ENCODE measurements around the gene MGMT.

The MGMT gene

GRCh38 chr10:129626309-129626708 is 159.3 kb downstream of the MGMT start:
- no peak for DNase-seq

GRCh38 chr10:129626796-129627435 is 159.9 kb downstream of the MGMT start:
- no peak for DNase-seq

GRCh38 chr10:129627442-129627841 is 160.4 kb downstream of the MGMT start:
- no peak for DNase-seq

GRCh38 chr10:129628823-129629222 is 161.8 kb downstream of the MGMT start:
- no peak for DNase-seq

- no peak for DNase-seq
Measured at GRCh38 chr10:129629911-129630310, 162.9 kb downstream of the MGMT start.

DNA sequence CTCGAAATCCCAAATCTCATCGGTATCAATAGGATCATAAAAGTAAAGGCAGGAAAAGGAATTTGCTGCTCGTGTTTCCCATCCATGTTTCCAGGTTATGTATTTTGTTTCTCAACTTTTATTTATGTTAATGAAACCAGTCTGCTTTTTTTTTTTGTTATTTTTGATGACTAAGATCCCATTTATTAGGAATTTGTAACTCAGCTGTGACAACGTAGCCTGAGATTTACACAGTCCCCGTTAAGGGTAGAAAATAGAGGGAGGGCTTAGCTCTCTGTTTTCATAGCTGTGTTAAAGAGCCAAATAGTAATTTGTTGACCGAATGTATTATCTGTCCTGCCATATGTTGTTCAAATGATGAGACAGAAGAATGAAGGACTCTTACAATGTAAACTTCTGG is 164.0 kb downstream of the MGMT start:
- DNase-seq = no peak

- no peak for DNase-seq
Measured at GRCh38 chr10:129631870-129632623, 165.0 kb downstream of the MGMT start.

DNA sequence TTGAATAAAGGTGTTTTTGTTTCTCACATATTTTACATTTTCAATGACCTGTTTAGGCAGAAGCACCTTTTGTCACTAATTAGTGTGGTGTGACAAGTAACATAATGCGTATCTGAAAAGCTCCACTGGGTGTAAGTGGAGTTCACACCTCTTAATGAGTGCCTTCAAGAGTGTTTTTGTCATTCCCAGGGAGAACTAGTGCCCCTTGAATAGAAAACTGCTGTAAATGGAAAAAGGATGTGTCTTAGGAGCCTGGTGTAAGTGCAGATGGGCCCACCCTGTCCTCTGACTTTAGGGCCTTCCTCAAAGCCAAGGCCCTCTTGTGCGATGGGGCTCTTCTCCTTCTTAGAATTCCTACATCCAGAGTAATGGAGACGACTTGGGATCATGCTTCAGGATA is 170.0 kb downstream of the MGMT start:
- DNase-seq = no peak

DNA sequence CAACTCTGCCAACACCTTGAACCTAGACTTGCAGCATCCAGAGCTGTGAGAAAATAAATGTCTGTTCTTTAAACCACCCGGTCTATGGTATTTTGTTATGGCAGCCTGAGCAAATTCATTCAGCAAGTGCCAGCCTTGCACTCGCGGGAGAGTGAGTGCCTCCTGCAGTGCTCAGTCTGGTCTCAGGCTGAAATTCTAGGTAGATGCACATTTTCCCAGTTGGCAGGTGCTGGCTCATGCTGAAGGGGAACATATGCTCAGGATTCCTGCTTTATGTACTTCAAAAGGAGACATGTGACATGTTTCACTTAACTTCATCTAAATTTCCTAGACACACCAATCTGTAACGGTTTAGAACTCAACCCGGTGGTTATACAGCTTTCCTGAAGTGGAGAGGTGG is 170.8 kb downstream of the MGMT start:
- no peak for DNase-seq

GRCh38 chr10:129641351-129641750 is 174.3 kb downstream of the MGMT start:
- DNase-seq = no peak

GRCh38 chr10:129641982-129642381 is 174.9 kb downstream of the MGMT start:
- no peak for DNase-seq

GRCh38 chr10:129642427-129642826 is 175.4 kb downstream of the MGMT start:
- DNase-seq = peak; percentile 32

DNA sequence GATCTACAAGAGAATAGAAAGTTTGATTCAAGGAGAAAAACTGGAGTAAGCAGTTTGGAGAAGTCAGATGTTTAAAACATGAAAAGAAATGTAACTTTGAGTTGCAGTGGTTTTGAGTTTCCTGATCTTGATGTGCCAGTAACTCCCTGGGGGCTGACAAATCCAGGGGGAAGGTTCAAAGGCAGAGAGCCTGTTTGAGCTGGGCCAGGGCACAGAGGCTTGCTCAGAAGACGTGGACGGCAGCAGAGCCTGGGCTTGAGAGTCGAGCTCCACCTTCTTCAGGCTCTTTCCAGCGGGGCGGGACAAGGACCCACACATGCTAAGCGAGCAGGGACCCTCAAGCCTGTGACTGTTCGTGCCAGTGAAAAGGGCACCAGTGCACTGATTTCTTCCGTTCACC is 176.2 kb downstream of the MGMT start:
- DNase-seq = no peak

- DNase-seq = no peak
Measured at GRCh38 chr10:129645487-129645886, 178.4 kb downstream of the MGMT start.

GRCh38 chr10:129646973-129647372 is 179.9 kb downstream of the MGMT start:
- DNase-seq = no peak

DNA sequence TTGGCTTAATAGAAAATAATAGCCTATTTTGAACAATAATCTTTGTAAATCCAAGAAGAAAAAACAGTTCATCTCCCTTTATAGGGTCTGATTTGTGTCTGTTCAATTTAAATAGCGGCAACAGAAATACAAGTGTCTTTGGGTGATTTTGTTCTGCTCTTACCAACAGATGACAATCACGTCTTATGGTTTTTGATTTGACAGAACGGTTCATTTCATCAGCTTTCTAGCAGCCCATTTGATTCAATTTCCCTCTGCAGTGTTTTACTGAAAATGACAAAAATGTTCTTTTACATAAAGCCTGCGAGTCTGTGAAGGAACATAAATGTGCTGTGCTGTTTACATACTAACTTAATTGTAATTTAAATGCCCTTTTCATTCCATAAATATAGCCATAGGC is 180.5 kb downstream of the MGMT start:
- DNase-seq = no peak

- no peak for DNase-seq
Measured at GRCh38 chr10:129648856-129649255, 181.8 kb downstream of the MGMT start.

DNA sequence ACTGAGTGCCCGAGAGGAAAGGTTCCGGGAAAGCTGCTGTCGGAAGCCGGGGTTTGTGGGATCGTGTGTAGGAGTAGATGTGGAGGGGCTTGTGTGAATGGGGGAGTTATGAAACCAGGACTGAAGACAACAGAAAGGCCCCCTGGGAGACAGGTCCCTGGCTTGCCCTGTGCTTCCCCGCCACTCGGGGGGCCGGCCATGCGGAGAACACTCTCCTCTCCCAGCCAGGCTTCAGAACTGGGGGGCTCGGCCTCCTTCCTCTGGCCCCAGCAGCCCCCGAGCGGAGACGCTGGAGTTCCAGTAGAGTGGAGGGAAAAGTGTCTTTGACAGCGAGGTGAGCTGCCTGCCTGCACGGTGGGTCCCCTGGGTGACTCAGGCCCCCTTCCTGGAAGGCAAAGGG is 185.0 kb downstream of the MGMT start:
- DNase-seq = no peak

DNA sequence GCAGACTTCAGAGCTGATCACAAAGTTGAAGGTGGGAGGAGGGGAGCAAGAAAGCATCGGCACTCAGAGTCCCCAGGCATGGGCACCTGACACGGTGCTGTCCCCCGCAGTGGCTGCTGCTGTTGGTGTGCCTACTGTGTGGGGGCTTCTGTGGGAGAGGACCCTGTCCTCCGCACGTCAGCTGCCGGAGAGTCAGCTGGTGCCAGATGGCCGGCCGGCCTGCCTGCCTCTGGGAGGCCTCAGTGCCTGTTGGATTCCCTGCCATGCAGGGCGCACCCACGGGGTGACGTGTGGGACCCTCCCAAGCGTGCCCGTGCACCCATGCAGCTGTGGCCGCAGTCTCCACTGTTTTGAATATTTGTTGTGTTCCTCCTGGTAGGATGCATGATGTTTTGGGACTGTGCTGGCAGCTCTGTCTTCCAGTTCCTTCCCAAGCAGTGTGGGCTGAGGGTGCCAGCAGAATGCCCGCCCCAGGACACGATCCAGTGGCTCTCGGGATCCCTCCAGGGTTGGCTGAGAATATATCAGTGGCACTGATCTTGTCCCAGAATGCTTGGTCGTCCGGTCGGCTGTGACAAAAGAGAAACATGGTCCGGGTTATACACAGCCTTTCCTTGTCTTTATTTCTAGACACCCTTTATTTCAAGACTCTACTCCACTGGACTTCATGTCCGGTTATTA is 185.6 kb downstream of the MGMT start:
- no peak for DNase-seq

DNA sequence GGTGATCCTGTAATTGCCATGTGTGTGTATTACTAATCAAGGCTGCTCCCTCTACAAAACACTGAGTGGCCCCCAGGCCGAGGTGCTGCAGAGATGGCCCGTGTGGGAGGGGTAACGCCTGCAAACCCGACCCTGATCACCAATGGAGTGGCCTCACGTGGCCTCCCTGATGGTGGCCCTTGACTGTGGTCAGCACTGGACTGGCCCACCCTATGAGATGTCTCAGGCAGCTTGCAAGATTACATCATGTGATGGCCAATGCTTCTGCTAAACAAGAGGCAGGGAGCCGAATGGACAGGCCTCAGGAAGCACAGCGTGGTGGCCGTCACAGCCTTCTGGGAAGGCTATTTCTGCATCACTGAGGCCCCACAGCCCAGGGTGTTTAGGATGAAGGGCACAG is 186.4 kb downstream of the MGMT start:
- DNase-seq = no peak

GRCh38 chr10:129653861-129654260 is 186.8 kb downstream of the MGMT start:
- no peak for DNase-seq

DNA sequence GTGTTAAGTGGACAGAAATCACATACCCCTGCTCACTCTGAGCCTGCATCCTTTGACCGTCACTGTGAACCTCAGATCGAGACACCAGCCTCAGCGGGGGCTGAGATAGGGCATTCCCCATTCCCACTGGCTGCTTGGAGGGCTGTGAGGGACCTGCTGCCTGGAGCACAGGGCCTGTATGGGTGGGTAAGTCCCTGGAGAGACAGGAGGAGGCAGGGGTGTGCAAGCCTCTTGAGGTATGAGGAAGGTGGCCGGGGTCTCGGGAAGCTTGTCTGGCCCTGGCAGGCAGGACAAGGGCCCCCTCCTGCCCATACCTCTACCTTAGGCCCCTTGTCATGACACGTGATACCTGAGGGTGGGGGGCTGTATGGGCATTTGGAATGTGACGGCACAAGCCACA is 187.4 kb downstream of the MGMT start:
- DNase-seq = no peak

DNA sequence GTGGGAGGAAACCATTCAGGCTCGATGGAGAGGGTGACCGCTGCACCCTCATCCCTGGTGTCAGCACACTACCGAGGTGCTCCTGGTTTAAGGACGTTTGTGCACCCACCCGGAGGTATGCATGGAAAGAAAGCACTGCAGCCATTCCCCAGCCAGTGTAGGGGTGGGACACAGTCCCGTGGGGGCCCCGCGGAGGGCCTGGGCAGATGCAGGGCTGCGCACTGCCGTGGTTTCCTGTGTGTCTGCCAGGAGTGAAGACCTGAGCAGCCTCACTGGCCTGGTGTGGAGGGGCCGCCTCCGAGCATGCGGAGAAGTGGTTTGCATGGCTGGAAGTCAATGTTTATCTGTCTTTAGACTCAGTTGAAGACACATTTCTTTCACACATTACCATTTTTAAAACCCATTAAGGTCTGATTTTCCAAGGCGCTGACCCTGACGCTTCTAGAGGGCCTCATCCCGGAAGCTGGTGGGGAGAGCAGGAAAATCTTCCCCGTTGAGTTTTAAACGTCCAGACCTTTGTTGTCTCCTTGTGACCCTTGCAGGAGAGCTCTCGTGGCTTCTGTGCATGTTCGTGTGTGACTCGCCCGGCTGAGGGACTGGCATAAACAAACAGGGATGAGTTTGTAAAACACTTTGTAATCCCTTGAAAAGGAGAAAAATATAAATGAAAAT is 188.1 kb downstream of the MGMT start:
- no peak for DNase-seq

DNA sequence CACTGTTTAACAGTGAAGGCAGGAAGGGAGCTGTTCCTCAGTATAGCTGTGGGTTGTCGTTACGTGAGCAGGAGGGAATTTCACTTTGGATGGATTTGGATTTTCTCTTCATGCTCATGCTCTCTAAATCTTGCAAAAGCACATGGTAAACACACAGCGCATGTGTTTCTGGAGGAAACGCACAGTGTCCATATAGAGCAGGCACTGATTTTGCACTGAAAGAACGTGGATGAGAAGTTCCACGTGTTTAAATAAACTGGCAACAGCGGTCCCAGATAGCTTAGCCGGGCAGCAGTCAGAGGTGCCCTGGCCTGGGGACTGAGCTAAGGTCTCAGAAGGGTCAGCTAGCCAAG is 188.6 kb downstream of the MGMT start:
- no peak for DNase-seq

All from T1000 (cell line).